HG03575 (cell line): Measurements from ENCODE around the gene MRPS26.
"Not testable (repeated sequence)": the region's sequence is repeated elsewhere in the genome, so short reads cannot be mapped to it uniquely, and the experiment has no call there.

Experiments
- ATAC-seq: cut with Tn5 transposase; IDR thresholded peaks from one replicate; pipeline ENCODE4 v1.9.1; 2021; ENCODE audit not compliant: unreplicated experiment, insufficient number of reproducible peaks, low FRiP score; ENCODE audit errors: extremely low read depth

MRPS26 gene

DNA sequence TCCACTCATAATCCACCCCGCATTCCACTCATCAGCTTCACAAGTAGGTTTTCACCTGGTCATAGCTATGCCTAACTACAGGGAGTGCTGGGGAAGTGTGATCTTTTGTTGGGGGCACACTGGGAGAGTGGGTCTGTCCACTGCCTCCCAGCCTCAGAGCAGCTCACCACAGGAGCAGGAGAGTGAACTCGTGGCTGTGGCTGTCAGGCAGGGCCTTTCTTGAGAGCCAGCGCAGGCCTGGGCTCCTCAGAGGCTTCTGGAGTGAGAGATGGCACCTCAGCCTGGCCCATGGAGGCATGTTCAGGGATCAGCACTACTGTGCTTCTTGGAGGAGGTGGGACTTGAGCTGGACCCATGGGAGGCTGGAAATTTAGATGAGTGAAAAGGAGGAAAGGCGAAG lies 6.4 kb upstream of the MRPS26 start:
- ATAC-seq = no peak

DNA sequence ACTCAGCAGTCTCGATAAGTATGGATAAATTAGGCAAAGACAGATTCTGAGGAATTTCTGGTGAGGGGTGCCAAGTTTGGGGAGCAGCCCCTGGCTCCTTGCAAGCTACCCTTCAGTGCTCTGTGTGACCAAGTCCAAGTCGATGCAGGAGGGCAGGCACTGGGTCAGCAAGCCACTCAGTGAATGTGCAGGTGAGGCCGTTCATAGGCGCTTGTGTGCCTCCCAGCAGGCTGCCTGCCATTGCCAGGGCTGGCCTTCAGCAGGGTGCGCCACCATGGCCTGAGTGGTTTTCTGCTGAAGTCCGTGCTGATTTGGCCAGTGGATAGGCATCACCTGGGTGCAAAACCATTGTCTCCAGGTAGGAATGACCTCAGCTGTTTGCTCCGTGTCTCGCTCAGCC lies 5.8 kb upstream of the MRPS26 start:
- ATAC-seq = no peak

DNA sequence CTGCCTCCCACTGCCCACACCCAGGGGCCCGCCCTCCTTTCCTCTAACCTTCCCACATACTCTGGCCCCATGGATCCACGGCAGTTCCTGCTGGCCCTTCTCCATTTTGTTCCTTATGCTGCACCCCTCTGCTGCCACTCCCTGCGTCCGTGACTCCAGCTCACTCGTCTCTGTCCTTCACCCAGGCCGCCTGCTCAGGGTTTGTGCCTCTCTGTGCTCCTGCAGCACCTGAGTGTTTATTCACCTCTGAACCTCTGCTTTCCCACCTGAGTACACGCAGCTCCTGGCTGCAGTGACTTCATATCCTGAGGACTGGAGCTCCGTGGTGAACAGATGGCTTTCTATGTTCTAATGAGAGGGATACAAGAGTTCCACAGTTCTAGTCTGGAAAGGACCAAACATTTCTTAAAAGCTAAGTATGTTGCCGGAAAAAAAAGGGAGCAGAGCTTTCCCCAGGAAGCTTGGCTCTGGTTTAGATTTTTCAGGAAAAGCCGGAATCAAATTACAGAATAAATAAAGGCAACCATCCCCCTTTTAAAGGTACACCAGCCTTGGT lies 3.9 kb upstream of the MRPS26 start:
- no peak for ATAC-seq

- ATAC-seq = no peak
Measured at GRCh38 chr20:3042625-3043024, 3.2 kb upstream of the MRPS26 start.

DNA sequence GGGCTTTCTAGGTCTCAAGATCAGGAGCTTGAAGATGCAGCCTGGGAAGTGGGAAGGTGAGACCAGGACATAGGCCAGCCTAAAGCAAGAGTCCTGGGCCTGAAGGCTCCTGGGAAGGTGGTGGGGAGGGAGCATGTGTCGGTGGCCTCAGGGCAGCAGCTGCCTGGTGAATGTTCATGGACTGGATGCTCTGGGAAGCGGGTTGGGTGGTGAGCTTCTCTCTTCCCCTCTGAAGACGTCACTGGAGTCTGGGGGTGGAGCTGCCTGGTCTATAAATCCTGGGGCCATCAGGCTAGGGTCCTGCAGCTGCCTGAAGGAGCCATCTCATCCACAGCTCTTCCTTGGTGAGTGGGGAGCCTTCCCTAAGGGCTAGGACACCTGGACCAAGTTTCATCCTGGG lies 2.5 kb upstream of the MRPS26 start, which contains the start of gene GNRH2:
TSS of gene GNRH2 (plus strand) at position 301 of the 400 bp plus-strand sequence. CDS start 793 bp downstream, outside the sequence.
- no peak for ATAC-seq

GRCh38 chr20:3044336-3044965 lies 1.4 kb upstream of the MRPS26 start:
- no peak for ATAC-seq

DNA sequence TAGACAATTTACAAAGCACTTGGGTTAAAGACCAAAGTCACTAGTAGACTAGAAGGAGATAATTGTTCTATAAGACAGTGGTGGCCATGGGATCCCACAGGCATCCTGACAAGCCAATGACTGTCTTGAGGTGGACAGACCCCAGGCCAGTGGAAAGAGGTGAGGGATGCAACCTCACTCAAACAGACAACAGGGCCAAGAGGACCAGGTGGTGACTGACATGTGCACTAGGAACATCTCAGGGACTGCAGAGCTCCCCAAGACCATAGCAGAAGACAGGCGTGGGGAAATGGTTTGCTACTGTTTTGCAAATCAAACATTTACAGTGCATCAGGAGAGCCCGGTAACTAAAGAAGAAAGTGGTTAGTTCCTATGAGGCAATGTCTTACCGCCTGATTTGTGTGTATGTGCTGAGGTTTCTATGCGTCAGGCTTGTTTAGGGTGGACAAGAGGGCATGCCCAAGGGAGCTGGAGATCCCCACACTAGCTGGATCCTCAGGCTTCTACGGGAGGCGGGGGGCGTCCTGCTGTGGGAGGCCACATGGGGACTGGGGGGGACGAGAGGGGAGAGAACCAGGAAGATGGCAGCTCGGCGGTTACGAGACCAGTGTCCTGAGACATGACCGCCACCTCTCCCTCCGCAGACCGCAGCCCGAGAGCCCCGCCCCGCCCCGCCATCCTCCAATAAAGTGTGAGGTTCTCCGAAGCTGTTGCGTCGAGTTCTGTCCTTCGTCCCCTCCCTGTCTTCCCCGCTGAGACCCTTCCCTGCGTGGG lies 623 bp upstream of the MRPS26 start:
- no peak for ATAC-seq

GRCh38 chr20:3046677-3047462 lies 1.0 kb downstream of the MRPS26 start:
- no peak for ATAC-seq

GRCh38 chr20:3047486-3048419 lies 1.9 kb downstream of the MRPS26 start:
- ATAC-seq = no peak

DNA sequence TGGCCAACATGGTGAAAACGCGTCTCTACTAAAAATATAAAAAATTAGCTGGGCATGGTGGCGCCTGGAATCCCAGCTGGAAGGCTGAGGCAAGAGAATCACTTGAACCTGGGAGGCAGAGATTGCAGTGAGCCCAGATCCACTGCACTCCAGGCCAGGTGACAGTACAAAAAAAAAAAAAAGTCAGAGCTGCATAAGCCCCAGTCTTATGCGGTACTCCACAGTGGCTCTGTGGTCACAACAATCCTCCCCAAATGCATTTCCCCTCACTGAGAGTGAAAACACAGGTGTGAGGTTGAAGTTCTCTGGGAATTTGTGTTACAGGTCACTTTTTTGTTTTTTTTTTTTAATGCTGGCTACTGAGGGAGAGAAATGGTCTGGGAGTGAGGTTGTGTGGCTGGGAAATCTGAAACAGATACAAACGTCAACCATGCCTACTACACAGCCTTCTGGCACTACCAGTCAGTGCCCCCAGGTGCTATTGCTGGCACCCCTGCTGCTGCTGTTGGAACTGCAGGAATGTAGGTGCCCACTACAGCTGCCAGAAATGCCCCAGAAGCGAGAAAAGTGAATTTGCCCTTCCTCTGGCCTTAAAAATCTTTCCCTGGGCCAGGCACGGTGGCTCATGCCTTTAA lies 5.7 kb downstream of the MRPS26 start:
- ATAC-seq = no peak

GRCh38 chr20:3059489-3059888 lies 13.6 kb downstream of the MRPS26 start:
- ATAC-seq = no peak

- not testable (repeated sequence) for ATAC-seq
Measured at GRCh38 chr20:3064119-3064518, 18.3 kb downstream of the MRPS26 start.

- no peak for ATAC-seq
Measured at GRCh38 chr20:3067139-3068014, 21.5 kb downstream of the MRPS26 start.

DNA sequence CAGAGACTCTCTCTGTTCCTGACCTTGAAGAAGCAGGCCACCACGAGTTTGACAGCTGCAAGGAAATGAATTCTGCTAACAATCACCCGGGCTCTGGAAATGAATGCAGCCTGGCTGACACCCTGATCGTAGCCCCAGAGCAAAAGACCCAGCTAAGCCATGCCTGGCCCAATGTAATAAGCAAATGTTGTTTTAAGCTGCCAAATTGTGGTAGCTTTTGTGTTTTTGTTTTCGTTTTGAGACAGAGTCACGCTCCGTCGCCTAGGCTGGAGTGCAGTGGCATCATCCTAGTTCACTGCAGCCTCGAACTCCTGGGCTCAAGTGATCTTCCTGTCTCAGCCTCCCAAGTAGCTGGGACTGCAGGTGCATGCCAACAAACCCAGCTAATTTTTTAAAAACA lies 22.2 kb downstream of the MRPS26 start:
- no peak for ATAC-seq

GRCh38 chr20:3068986-3069900 lies 23.4 kb downstream of the MRPS26 start:
- no peak for ATAC-seq

GRCh38 chr20:3070725-3071124 lies 24.9 kb downstream of the MRPS26 start:
- no peak for ATAC-seq
